GM19463 (cell line): ENCODE results near the gene MUC20.

Experiments used
- ATAC-seq: cut with Tn5 transposase; IDR thresholded peaks from one replicate; pipeline ENCODE4 v1.9.1; 2021; ENCODE audit warnings: mild to moderate bottlenecking, moderate library complexity; ENCODE audit not compliant: unreplicated experiment

MUC20 gene

DNA sequence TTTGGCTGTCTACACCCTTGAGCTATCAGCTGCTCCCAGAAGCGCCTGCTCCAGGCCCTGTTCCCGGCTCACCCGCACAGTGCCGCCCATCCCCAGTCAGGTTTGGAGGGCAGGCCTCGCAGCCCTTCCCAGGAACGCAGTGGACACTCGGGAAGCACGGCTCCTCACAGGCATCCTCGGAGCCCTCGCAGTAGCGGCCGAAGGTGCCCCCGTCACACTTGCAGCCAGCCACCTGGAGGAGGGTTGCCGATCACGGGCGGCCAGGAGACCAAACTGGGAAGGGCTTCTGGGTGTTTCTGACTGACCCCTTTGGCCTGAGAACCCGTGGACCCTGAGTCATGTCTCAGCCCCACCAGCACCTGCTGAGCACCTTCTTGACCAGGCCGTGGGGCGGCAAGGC, 33.4 kb downstream of the MUC20 start:
- ATAC-seq = no peak

DNA sequence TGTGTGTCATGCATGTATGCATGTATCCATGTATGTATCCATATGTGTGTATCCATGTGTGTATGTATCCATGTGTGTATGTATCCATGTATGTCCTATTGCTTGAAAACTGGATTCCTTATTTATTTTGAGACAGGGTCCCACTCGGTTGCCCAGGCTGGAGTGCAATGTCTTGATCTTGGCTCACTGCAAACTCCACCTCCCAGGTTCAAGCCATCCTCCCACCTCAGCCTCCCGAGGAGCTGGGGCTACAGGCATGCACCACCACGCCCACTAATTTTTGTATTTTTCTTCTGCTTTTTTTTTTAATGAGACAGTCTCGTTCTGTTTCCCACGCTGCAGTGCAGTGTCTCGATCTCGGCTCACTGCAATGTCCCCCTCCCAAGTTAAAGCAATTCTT, 34.1 kb downstream of the MUC20 start:
- ATAC-seq = no peak

DNA sequence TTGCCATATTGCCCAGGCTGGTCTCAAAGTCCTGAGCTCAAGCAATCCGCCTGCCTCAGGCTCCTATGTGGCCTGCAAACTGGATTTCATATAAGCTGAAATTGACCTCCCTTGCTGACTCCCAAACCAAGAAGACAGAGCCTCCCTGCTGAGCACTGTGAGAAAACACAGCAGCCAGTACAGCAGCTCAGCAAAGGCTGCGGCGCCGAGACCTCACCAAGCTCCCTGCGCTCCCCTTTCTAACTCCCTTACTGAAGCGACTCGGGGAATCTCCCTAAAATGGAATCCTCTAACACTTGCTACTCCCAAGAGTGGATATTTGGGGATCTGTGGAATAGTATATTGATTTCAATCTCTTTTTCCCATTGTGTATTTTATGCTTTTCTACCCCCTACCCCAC, 34.6 kb downstream of the MUC20 start:
- ATAC-seq = no peak

DNA sequence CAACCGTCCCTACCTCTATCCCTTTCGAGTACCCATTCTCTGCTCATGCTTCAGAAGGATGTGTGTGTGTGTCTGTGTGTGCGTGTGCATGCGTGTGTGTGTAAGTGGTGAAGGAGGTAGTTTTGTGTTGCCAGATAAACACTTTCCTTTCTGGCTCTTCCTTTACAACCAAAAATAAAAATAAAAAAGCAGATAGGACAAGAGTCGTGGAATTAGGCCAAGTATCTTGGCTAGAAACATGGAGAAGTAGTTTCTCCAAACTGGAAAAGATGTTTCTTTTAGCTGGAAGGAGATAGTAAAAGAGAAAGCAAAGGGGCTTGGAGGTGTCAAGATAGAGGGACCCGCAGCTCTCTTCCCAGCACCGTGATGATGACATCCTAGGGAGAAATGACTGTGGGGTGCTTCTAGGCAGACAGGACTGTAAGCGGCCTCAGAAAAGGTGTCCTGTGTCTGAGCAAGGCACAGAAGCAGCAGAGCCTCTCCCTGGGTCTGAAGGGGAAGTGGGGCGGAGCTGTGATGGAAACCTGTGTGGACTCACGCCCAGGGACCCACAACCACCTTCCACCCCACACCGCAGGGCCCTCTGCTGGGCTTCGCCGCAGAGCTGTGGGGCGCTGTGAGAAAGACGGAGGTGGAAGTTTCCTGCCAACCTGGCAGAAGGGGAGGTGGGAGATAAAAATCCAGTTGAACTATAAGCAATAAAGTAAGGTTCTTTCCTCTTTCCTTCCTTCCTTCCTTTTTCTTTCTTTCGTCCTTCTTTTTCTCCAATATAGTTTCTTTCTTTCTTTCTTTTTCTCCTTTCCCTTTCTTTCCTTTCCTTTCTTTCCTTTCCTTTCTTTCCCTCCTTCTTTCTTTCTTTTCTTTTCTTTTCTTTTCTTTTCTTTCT, 35.3 kb downstream of the MUC20 start:
- no peak for ATAC-seq

DNA sequence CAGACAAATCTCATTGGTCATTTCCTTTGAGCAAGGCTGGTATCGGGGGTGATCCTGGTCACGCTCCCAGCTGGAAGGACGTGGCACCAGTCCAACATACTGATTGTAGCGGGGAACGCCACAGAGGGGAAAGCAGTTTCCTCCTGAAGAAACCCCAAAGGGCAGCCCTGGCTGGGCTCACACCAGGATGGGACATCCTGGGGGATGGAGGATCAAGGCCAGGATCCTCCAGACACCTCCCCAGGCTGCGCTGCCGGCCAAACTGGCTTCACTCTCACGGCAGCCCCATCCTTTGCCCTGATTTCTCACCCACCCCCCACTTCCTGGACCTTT, 36.6 kb downstream of the MUC20 start:
- ATAC-seq = no peak

DNA sequence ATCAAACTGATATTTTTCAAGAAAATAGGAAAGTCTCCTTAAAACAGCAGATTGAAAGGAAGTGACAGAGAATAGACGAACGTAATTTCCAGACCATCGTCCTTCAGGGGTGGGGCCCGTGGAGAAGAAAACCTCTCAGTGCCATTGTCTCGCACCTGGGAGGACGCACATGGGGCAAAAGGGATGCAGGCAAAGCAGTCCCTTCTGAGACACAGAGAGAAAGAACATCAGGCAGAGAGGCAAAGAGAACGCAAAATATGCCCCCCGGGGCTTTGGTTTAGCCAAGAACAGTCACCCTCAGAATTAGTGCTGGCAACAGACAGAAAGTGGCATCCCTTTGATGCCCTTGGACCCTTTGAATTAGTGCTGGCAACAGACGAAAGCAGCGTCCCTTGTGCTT, 37.0 kb downstream of the MUC20 start:
- ATAC-seq = no peak

DNA sequence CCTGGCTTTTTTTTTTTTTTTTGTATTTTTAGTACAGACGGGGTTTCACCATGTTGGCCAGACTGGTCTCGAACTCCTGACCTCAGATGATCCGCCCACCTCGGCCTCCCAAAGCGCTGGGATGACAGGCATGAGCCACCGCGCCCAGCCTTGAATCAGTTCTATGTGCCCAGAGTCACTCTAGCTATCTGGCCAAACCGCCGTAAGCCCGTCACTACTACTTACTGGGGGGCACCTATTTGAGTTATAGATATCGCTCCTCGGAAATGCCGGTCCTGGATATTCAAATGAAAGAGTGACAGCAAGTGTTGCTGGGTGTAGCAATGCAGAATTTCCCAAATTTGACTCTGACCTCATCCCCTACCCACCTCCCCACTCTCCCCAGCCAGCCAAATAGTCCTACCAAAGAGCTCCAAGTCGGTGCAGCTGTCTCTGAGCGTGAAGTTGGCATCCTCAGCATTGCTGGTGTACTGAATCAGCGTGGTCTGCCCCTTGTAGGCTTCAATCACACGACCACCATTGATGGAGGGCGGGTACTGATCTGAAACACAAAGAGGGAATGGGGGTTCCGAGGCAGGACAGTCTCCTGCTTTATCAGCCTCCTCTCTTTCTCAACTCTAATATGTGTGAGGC, 38.1 kb downstream of the MUC20 start:
- no peak for ATAC-seq

DNA sequence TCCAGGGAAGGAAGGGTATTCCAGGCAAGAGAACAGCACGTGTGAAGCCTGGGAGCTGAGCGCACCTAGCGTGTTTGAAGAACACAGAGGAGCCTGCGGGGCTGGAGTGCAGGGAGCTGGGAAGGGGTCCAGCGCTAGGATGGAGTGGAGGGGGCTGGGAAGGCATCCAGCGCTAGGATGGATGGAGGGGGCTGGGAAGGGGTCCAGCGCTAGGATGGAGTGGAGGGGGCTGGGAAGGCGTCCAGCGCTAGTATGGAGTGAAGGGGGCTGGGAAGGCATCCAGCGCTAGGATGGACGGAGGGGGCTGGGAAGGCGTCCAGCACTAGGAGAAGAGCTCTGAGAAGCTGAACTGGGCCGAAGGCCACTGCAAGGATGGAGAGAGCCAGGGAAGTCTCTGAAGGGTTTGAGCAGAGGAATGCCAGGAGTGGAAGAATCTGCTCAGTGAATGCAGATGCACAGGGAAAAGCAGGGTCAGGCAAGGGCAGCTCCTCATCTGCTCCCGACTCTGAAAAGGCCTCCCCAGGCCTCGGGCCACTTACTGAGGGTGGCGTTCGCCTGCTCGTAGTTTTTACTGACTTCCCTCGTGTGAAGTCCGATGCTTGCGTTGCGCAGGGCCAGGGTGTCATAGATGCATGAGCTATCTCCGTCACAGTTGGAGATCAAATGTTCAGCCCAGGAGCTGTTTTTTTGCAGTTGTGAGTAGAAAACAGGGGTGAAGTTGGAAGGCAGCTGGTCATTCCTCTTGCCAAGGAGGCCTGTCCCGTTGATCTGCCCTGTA, 39.8 kb downstream of the MUC20 start:
- no peak for ATAC-seq

DNA sequence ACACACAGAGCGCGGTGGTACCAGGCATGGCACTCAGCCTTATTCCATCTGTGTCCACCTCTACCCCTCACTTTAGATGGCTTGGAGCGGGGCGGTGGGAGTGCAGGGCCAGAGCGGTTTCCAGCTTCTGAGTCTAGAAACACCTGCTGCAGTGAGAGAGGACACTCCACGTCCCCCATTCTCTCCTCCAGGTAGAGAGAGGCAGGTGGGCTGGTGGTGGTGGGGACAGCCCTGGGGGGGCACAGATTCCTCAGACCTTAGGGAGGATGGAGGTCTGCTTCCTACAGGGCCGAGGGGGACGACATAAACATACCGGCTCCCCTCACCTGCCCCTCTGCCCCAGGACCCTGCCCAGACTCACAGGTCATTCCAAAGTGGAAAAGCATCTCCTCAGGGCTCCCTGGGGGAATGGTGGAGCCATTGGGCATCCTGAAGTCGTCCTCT, 40.4 kb downstream of the MUC20 start:
- ATAC-seq = no peak

DNA sequence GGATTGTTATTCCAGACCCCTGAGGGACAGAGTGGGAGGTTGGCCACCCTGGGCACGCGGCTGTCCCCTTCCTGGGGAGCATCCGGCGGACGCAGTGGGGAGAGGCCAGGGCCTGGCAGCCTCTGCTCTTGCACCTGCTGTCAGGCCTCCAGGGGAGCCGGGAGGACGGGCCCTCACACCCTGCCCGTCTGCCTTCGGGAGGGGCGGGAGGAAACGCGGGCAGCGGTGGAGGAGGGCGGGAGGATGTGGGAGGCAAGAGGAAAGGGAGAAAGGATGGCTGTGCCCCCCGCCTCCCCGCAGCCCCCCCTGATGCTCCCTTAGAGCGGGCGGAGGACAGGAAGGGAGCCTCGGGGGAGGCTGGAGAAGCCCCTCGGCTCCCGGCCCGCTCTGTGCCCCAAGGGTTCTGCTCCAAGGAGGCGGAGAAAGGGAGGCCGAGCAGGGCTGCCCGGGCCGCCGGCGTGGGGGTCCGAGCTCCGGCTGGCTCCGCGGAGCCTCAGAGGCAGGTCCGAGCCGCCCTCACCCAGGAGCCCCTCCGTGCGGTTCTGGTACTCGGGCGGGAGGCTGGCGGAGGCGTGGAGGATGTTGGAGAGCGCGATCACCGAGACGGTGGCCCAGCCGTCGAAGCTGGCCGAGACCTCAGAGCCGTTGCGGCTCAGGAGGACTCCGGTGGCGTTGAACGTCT, 40.9 kb downstream of the MUC20 start:
- no peak for ATAC-seq

DNA sequence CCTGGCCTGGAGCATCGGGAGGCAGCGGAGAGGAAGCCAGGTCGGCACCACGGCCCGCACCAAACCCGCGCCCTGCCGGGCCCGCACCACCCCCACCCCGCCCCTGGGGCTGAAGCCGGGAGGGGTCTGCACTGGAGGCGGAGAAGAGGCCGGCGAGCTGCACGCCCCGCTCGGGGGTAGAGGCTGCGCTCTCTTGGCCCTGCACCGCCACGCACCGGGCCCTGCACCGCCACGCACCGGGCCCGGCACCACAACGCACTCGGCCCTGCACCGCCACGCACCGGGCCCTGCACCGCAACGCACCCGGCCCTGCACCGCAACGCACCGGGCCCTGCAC, 41.4 kb downstream of the MUC20 start:
- ATAC-seq = no peak

DNA sequence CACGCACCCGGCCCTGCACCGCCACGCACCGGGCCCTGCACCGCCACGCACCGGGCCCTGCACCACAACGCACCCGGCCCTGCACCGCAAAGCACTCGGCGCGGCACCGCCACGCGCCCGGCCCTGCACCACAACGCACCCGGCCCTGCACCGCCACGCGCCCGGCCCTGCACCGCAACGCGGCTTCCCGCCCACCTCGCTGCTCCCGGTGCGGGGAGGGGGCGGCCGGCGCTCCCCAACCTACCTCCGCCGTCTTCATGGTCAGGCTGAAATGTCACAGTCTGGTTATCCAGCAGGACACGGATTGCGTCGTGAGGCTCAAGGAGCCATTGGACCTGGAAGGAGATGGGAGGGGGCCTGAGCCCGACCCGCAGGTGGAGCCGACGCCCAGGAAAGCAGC, 41.8 kb downstream of the MUC20 start:
- ATAC-seq = no peak

DNA sequence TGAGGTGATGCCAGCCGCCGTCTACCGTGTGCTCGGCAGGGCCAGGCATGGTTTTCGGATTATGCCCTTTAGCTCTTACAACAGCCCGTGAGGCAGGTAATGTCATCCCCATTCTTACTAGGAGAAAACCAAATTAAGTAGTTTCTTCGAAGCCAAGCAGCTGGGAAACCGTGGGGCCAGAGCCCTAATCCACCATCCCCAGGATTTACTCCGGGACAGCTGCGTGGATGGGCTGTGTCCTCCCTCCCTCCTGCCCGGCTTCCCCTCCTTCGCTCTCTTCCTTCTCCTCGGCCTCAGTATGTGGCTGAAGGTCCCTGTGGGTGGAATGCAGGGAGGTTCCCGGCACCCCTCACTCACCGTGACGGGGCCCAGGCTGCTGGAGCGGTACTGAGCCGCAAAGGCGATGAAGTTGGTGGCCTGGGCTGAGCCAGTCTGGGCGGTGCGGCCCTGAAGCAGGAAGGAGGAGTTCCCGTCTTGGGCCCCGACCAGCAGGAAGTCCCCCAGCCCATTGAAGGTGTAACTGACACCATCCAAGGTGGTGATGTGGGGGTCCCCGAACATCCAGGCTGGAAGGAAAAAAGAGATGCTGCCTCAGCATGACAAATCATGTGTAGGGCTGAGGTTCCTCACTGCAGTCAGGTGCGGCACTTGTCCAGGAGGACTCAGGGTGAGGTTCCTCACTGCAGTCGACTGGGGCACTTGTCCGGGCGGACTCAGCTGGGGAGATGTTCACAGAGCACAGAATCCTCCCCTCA, 42.5 kb downstream of the MUC20 start:
- ATAC-seq = no peak

DNA sequence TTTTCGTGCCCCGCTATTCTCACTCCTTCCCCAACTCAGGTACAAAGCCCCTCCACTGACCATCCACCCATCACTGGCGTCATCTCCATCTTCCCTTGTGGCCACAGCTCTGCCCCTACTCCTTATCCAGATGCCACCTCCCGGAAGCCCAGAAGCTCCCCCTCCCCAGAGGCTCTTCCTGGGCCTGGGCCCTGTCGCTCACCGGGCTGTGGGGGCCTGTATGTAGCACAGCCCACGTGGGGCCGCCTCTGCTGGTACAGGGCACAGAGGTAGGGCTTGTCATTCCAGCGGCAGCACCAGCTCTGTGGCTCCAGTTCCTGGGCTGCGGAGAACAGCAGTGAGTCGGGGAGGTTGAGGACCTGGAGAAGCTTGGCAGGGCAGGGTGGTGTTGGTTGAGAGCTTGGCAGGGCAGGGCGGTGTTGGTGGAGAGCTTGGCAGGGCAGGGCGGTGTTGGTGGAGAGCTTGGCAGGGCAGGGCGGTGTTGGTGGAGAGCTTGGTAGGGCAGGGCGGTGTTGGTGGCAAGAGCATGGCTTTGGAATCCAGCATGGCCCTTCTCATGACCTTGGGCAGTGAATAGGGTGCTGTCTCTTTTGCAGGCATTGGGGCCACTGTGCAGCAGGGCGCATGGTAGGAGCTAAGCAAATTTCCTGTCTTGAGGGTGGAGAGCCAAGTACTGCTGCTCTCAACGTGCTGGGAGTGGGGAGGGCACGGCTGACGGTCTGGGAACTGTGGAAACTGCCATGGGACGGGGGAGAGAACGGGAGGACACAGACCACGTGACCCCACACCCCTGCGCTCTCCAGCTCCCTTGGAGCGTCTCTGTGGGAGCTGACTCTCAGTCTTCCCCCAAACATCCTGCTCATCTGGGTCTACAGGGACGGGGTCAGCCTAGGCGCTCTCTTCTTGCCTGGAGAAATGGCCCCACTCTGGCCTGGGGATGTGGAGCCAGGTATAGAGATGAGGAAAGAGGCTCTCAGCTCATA, 43.4 kb downstream of the MUC20 start:
- ATAC-seq = no peak

DNA sequence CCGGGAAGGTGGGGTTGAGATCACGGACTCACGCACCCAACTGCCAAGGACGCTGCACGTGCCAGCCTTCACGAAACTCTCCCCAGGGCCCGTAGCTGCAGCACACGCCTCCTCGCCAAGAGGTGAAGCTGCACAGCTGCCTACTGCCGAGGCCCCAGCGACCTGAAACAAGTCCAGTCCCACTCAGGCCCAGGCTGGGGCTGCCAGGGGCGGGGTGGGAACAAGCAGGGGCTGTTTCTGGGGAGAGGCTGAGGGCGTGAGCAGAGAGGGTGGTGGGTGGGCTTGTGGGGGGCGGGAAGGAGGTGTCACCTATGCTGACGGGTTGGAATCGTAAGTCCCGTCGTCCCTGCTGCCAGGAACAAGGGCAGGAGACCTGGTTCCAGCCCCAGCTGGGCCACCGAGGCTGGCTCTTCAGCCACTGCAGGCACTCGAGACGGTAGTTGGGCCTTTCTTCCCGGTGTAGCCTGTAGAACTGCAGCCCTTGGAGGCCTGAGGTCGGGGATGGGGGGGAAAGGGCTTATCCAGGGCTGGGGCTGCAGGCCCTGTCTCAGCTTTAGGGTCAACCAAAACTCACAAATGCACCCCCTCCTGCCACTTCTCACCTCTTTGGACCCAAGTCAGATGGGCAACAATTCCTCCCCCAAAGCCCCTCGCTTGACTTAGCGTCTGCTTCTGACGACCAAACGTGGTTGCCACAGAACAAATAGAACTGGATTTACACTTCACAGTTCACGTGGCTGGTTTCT, 44.4 kb downstream of the MUC20 start:
- ATAC-seq = no peak

DNA sequence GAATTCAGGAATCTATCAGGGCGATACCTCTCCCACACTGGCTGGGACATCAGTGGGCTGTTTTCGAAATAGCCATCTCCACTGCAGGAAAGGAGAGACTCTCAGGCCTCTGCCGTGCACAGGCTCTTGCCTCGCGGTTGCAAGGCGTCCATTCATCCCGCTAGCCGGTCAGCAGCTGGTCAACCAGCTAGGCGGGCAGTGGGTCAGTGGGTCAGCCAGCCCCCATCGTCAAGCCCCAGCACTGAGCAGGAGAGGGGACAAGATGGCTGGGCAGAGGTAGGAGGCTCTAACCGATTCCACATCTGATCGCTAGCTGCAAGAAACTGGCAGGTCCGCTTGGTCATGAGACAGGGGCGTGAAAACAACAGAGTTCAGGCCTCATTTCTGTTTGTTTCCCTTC, 45.9 kb downstream of the MUC20 start:
- no peak for ATAC-seq

DNA sequence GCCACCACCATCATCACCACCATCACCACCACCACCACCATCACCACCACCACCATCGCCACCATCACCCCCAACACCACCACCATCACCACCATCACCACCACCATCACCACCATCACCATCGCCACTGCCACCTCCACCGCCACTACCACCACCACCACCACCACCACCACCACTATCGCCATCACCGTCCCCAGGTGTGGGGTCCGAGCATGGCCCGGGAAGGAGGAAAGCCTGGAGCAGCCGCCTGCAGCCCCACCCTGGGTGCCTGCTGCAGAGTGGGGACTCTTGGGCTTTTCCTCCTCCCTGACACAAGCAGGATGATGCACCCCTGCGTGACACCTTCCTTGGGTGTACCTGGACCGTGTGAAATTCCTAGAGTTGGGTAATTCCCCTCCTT, 47.0 kb downstream of the MUC20 start:
- no peak for ATAC-seq

DNA sequence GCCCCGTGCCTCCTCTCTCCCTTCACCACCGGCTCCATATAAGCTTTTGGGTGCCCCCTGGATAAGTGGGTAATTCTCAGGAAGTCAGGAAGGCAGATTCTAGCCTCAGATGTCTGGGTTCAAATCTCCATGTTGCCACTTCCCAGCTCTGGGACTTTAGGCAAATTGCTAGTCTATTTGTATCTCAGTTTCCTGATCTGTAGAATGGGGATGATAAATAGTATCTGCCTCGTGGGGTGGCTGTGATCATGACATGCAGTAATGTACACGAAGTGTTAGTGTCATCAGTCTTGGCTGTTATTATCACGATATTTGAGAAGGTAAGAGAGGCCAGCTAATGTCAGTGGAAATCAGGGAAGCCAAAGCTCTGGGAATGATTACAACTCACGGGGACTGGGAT, 47.6 kb downstream of the MUC20 start:
- no peak for ATAC-seq

DNA sequence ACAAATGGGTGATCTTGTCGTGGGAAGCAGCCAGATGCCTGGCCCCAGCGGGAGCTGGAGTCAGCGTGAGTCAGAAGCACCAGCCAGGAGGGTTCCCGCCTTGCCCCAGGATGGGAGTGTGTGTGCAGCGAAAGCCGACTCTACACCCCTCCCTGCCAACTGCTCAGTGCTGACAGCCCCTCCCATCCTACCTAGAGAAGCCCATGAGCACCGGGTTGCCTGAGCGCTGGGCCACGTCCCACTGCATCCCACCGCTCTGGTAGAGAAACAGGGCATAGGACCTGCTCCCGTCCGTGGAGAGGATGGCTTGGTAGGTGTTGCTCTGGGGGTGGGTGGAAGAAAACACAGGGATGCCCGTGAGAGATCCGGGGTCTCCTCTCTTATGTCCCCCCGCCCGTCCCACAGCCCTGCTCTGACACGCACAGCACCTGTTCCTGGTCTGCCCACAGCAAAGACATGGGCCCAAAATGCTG, 48.1 kb downstream of the MUC20 start:
- no peak for ATAC-seq
